Measurements from ENCODE around the gene KIF2A.

Gene KIF2A

DNA sequence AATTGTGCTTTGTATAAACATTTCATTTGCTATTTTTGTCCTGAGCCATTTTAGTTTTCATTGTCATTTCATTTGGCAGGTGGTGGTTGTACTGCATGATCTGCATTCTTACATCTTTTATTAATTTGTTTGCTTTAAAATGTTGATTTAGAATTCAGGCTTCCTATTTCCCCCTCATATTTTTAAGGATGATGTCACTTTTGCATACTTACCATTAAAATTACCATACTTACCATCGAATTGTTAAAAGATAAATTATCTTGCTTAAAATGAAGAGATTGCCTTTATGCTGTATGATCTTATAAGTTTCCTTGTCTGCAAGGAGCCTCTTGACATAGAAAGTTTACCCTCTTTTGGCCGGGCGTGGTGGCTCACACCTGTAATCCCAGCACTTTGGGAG lies 66.6 kb downstream of the KIF2A start:
- H3K4me3 ChIP-seq (ENCODE audit: low read depth, low read length): no peak overlapping the region
- TF ChIP-seq CTCF (IDR thresholded peaks at IDR 0.05; ENCODE audit: borderline replicate concordance, insufficient read depth, low read depth, low read length): no peak

DNA sequence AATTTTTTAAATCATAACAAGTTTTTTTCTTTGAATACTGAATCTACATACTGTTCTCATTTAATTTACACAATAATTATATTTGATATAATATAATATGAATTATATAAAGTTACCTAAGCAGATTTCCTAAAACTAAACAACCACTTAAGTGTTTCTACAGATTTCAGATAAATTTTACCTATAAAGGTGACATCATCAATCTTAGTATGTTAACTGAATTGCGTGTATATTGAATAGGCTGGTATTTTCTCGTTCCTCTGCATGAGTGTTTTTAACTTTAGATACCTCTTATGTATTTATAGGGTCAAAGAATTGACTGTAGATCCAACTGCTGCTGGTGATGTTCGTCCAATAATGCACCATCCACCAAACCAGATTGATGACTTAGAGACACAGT lies 67.4 kb downstream of the KIF2A start:
- H3K4me3 ChIP-seq (ENCODE audit: low read depth, low read length): no peak overlapping the region
- TF ChIP-seq CTCF (IDR thresholded peaks at IDR 0.05; ENCODE audit: borderline replicate concordance, insufficient read depth, low read depth, low read length): no peak

- H3K4me3 ChIP-seq (ENCODE audit: low read depth, low read length): no peak overlapping the region
- no peak for TF ChIP-seq CTCF (IDR thresholded peaks at IDR 0.05; ENCODE audit: borderline replicate concordance, insufficient read depth, low read depth, low read length)
These were observed 68.1 kb downstream of the KIF2A start for GRCh38 chr5:62374090-62374489.

- H3K4me3 ChIP-seq (ENCODE audit: low read depth, low read length): no peak overlapping the region
- TF ChIP-seq CTCF (IDR thresholded peaks at IDR 0.05; ENCODE audit: borderline replicate concordance, insufficient read depth, low read depth, low read length): no peak
These were observed 69.6 kb downstream of the KIF2A start for GRCh38 chr5:62375627-62376026.

DNA sequence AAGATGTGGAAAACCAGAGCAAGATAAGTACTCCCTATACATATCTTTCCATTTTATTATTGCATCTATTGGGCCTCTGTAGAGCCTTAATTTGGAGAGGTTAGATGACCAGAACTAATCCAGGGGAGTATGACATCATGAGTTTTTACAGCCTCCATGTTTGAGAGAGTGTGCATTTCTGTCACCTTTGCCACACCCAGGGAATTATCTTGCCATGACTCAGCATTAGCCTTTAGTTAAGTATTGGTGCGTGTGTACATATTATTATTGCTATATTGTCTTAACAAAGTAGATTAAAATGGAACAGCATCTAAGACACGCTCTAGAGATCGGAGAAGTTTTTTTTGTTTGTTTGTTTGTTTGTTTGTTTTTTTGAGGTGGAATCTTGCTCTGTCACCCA lies 70.1 kb downstream of the KIF2A start:
- TF ChIP-seq CTCF (IDR thresholded peaks at IDR 0.05; ENCODE audit: borderline replicate concordance, insufficient read depth, low read depth, low read length): no peak
- H3K4me3 ChIP-seq (ENCODE audit: low read depth, low read length): no peak overlapping the region

- TF ChIP-seq CTCF (IDR thresholded peaks at IDR 0.05; ENCODE audit: borderline replicate concordance, insufficient read depth, low read depth, low read length): no peak
These were observed 79.1 kb downstream of the KIF2A start for GRCh38 chr5:62385131-62385530.

GRCh38 chr5:62385816-62386400 lies 79.9 kb downstream of the KIF2A start:
- H3K4me3 ChIP-seq (ENCODE audit: low read depth, low read length): no peak overlapping the region
- no peak for TF ChIP-seq CTCF (IDR thresholded peaks at IDR 0.05; ENCODE audit: borderline replicate concordance, insufficient read depth, low read depth, low read length)

More at GRCh38 chr5:62385131-62385530, 79.1 kb downstream of the KIF2A start:
- no peak overlapping the region for H3K4me3 ChIP-seq (ENCODE audit: low read depth, low read length)

All from GM12875 (cell line).